H1 (cell line): ENCODE measurements around the gene SH3TC2. TPM values are rescaled to one million over a fixed set of nuclear protein-coding genes. Genes with fewer than 3 reads are reported as not detected.

Source experiments
- NANOG ChIP-seq: IDR thresholded peaks from 2 replicates; pipeline ENCODE4 v1.6.1; 2011; ENCODE audit warnings: low read length, low read depth, mild to moderate bottlenecking, inconsistent platforms; ENCODE audit not compliant: insufficient read depth, poor library complexity, severe bottlenecking
- SP4 ChIP-seq: IDR thresholded peaks from 2 replicates; pipeline ENCODE4 v1.6.1; 2012; ENCODE audit warnings: low read length, inconsistent platforms
- TCF12 ChIP-seq: IDR thresholded peaks from 2 replicates; pipeline ENCODE4 v1.6.1; 2011; ENCODE audit warnings: low read depth, mild to moderate bottlenecking, low read length
- polyA plus RNA-seq, 7 experiments: library from polyadenylated mRNA; depleted of rRNA in 3 of 7; stranded (reverse) in 5 of 7; unstranded in 2 of 7; fragments of >200 nt in 5 of 7; fragments of 200-250 nt in 2 of 7; gene quantifications; 1 replicate in 5 of 7; 2 replicates in 1 of 7; 4 replicates in 1 of 7; pipeline versions ENCODE4 v1.2.1 to v1.2.3, GENCODE V29; 2011 to 2013; ENCODE audit warnings: missing spikeins in 2 of 7, mixed read lengths in 2 of 7
- total RNA-seq: library from RNA; stranded (reverse); fragmentation: NEBNext Ultra II Directional; extraction: Animal tissue kit (Norgen Biotek cat#: 25700); gene quantifications from 2 replicates; pipeline ENCODE4 v1.2.1, GENCODE V29; 2021

The SH3TC2 gene
- total and polyA plus RNA-seq, 2 of the 8 experiments (the other 6 are each of a cell fraction or from before 2014, with no cell fraction given), result 0.11 to 0.80 TPM

GRCh38 chr5:149014571-149015031 is 48.3 kb downstream of the SH3TC2 start (continued):
- TF ChIP-seq NANOG (no peak), TCF12 (no peak), SP4 (no peak)
